ENCODE results near the gene DTNBP1. TPM values are rescaled to one million over a fixed set of nuclear protein-coding genes. Genes with fewer than 3 reads are reported as not detected.
"Not testable (repeated sequence)": the region's sequence is repeated elsewhere in the genome, so short reads cannot be mapped to it uniquely, and the experiment has no call there.

Gene DTNBP1
- total RNA-seq, 1 donor from 2014 or later = 19.4 TPM

- Mint-ChIP-seq H3K9me3 (no peaks in the 10 kb centered on the region), H3K27ac (no peak overlapping the region), H3K27me3 (ENCODE audit: low read depth) (no peaks in the 10 kb centered on the region), H3K4me1 (peaks cover 32% of the 10 kb centered on the region), H3K36me3 (no peaks in the 10 kb centered on the region), H3K4me3 (no peak overlapping the region)
- DNase-seq (ENCODE audit: low spot score in 2 of 2, unreplicated experiment in 2 of 2) = no peak
- no peak for TF ChIP-seq CTCF (IDR thresholded peaks at IDR 0.05; ENCODE audit: unreplicated experiment)
These were observed 112.2 kb downstream of the DTNBP1 start for GRCh38 chr6:15550546-15551123.

GRCh38 chr6:15549371-15549770, 113.5 kb downstream of the DTNBP1 start:
- no peak overlapping the region for H3K27ac Mint-ChIP-seq
- no peaks in the 10 kb centered on the region for H3K9me3 Mint-ChIP-seq
- TF ChIP-seq CTCF (IDR thresholded peaks at IDR 0.05; ENCODE audit: unreplicated experiment) = no peak
- no peak overlapping the region for H3K4me3 Mint-ChIP-seq
- H3K36me3 Mint-ChIP-seq = no peaks in the 10 kb centered on the region
- H3K4me1 Mint-ChIP-seq = peaks cover 29% of the 10 kb centered on the region
- DNase-seq (ENCODE audit: low spot score in 2 of 2, unreplicated experiment in 2 of 2) = no peak
- H3K27me3 Mint-ChIP-seq (ENCODE audit: low read depth) = no peaks in the 10 kb centered on the region

GRCh38 chr6:15547400-15547799, 115.4 kb downstream of the DTNBP1 start:
- DNase-seq (ENCODE audit: low spot score in 2 of 2, unreplicated experiment in 2 of 2) = no peak
- H3K27me3 Mint-ChIP-seq (ENCODE audit: low read depth) = no peaks in the 10 kb centered on the region
- peaks cover 22% of the 10 kb centered on the region for H3K4me1 Mint-ChIP-seq
- no peak overlapping the region for H3K4me3 Mint-ChIP-seq
- H3K36me3 Mint-ChIP-seq = no peaks in the 10 kb centered on the region
- TF ChIP-seq CTCF (IDR thresholded peaks at IDR 0.05; ENCODE audit: unreplicated experiment) = no peak
- no peak overlapping the region for H3K27ac Mint-ChIP-seq
- H3K9me3 Mint-ChIP-seq = peaks cover 10% of the 10 kb centered on the region

- no peak for DNase-seq (ENCODE audit: low spot score in 2 of 2, unreplicated experiment in 2 of 2)
- Mint-ChIP-seq H3K27me3 (ENCODE audit: low read depth) (no peaks in the 10 kb centered on the region), H3K4me1 (peaks cover 16% of the 10 kb centered on the region), H3K4me3 (no peak overlapping the region), H3K9me3 (peaks cover 10% of the 10 kb centered on the region), H3K27ac (no peak overlapping the region), H3K36me3 (no peaks in the 10 kb centered on the region)
- no peak for TF ChIP-seq CTCF (IDR thresholded peaks at IDR 0.05; ENCODE audit: unreplicated experiment)
These were observed 116.2 kb downstream of the DTNBP1 start for GRCh38 chr6:15546591-15546990.

GRCh38 chr6:15544321-15544900, 118.4 kb downstream of the DTNBP1 start:
- no peak for DNase-seq (ENCODE audit: low spot score in 2 of 2, unreplicated experiment in 2 of 2)
- H3K9me3 Mint-ChIP-seq = peaks cover 10% of the 10 kb centered on the region
- H3K4me1 Mint-ChIP-seq = peaks cover 24% of the 10 kb centered on the region
- no peak overlapping the region for H3K27ac Mint-ChIP-seq
- H3K4me3 Mint-ChIP-seq = no peak overlapping the region
- H3K27me3 Mint-ChIP-seq (ENCODE audit: low read depth) = no peaks in the 10 kb centered on the region
- no peaks in the 10 kb centered on the region for H3K36me3 Mint-ChIP-seq
- no peak for TF ChIP-seq CTCF (IDR thresholded peaks at IDR 0.05; ENCODE audit: unreplicated experiment)

- DNase-seq (ENCODE audit: low spot score in 2 of 2, unreplicated experiment in 2 of 2); H3K27me3 Mint-ChIP-seq (ENCODE audit: low read depth); H3K36me3 Mint-ChIP-seq; H3K27ac Mint-ChIP-seq; H3K4me3 Mint-ChIP-seq: not testable (repeated sequence)
- peaks cover 24% of the 10 kb centered on the region for H3K4me1 Mint-ChIP-seq
- H3K9me3 Mint-ChIP-seq = peaks cover 10% of the 10 kb centered on the region
These were observed 119.4 kb downstream of the DTNBP1 start for GRCh38 chr6:15543332-15543917.
